H9 (cell line): ENCODE results near the gene SRA1. TPM values are rescaled to one million over a fixed set of nuclear protein-coding genes. Genes with fewer than 3 reads are reported as not detected.

ENCODE experiments used
- DNase-seq: peaks from one replicate; pipeline ENCODE4 v3.0.0-alpha.2; 2017
- H2AFZ ChIP-seq: one replicate; pipeline ENCODE4 v1.6.1; 2013; ENCODE audit warnings: mild to moderate bottlenecking, low read length, control low read depth, moderate library complexity
- H2AK5ac ChIP-seq: 2 replicates; pipeline ENCODE4 v1.6.1; 2013; ENCODE audit warnings: low read length, control low read depth, mixed read lengths; ENCODE audit not compliant: insufficient read length
- H2BK120ac ChIP-seq: one replicate; pipeline ENCODE4 v1.6.1; 2013; ENCODE audit warnings: low read depth, mild to moderate bottlenecking, low read length, control low read depth, inconsistent platforms; ENCODE audit not compliant: poor library complexity, severe bottlenecking
- H2BK12ac ChIP-seq: 2 replicates; pipeline ENCODE4 v1.6.1; 2013; ENCODE audit warnings: low read length, control low read depth, mixed read lengths, low read depth; ENCODE audit not compliant: insufficient read length
- H2BK15ac ChIP-seq: 2 replicates; pipeline ENCODE4 v1.6.1; 2013; ENCODE audit warnings: low read depth, low read length, control low read depth
- H2BK20ac ChIP-seq: one replicate; pipeline ENCODE4 v1.6.1; 2013; ENCODE audit warnings: low read depth, mild to moderate bottlenecking, low read length, control low read depth, inconsistent platforms; ENCODE audit not compliant: poor library complexity, severe bottlenecking
- H2BK5ac ChIP-seq: 2 replicates; pipeline ENCODE4 v1.6.1; 2013; ENCODE audit warnings: low read length, control low read depth, mixed read lengths; ENCODE audit not compliant: insufficient read length
- H3K14ac ChIP-seq: 2 replicates; pipeline ENCODE4 v1.6.1; 2013; ENCODE audit warnings: low read length, control low read depth; ENCODE audit not compliant: insufficient read depth
- H3K18ac ChIP-seq: 2 replicates; pipeline ENCODE4 v1.6.1; 2013; ENCODE audit warnings: low read depth, mild to moderate bottlenecking, mixed read lengths, low read length, control low read depth; ENCODE audit not compliant: insufficient read length
- H3K23ac ChIP-seq: 2 replicates; pipeline ENCODE4 v1.6.1; 2013; ENCODE audit warnings: low read length, control low read depth, mixed read lengths, low read depth; ENCODE audit not compliant: insufficient read length
- H3K23me2 ChIP-seq: 2 replicates; pipeline ENCODE4 v1.6.1; 2013; ENCODE audit warnings: low read depth, mild to moderate bottlenecking, mixed read lengths, low read length, control low read depth; ENCODE audit not compliant: insufficient read length, poor library complexity, severe bottlenecking
- H3K27ac ChIP-seq: 2 replicates; pipeline ENCODE4 v1.5.1; 2013; ENCODE audit warnings: low read length, control low read depth, mixed read lengths, low read depth; ENCODE audit not compliant: insufficient read length
- H3K27me3 ChIP-seq: 2 replicates; pipeline ENCODE4 v1.6.1; 2013; ENCODE audit warnings: low read length, control low read depth, inconsistent platforms; ENCODE audit not compliant: insufficient read depth
- H3K4ac ChIP-seq: 2 replicates; pipeline ENCODE4 v1.6.1; 2013; ENCODE audit warnings: low read depth, mild to moderate bottlenecking, control low read depth, inconsistent platforms, low read length, moderate library complexity
- H3K4me1 ChIP-seq: 2 replicates; pipeline ENCODE4 v1.6.1; 2013; ENCODE audit warnings: low read length, control low read depth, inconsistent platforms; ENCODE audit not compliant: insufficient read depth
- H3K4me2 ChIP-seq: 2 replicates; pipeline ENCODE4 v1.6.1; 2013; ENCODE audit warnings: low read length, control low read depth, mixed read lengths; ENCODE audit not compliant: insufficient read length, insufficient read depth
- H3K56ac ChIP-seq: 2 replicates; pipeline ENCODE4 v1.6.1; 2013; ENCODE audit warnings: low read depth, mild to moderate bottlenecking, mixed read lengths, low read length, control low read depth; ENCODE audit not compliant: insufficient read length
- H3K79me1 ChIP-seq: 2 replicates; pipeline ENCODE4 v1.6.1; 2013; ENCODE audit warnings: low read depth, mild to moderate bottlenecking, moderate library complexity, low read length, control low read depth, inconsistent platforms; ENCODE audit not compliant: insufficient read depth, poor library complexity, severe bottlenecking
- H3K79me2 ChIP-seq: 2 replicates; pipeline ENCODE4 v1.6.1; 2013; ENCODE audit warnings: low read length, control low read depth, inconsistent platforms; ENCODE audit not compliant: insufficient read depth
- H3K9ac ChIP-seq: 2 replicates; pipeline ENCODE4 v1.6.1; 2013; ENCODE audit warnings: low read length, control low read depth, mixed read lengths; ENCODE audit not compliant: insufficient read length; ENCODE audit errors: extremely low read depth
- H3K9me3 ChIP-seq: one replicate; pipeline ENCODE4 v1.6.1; 2013; ENCODE audit warnings: low read depth, low read length, inconsistent platforms; ENCODE audit not compliant: control insufficient read depth
- H3T11ph ChIP-seq: one replicate; pipeline ENCODE4 v1.6.1; 2013; ENCODE audit warnings: mild to moderate bottlenecking, low read length, control low read depth, inconsistent platforms
- H4K20me1 ChIP-seq: one replicate; pipeline ENCODE4 v1.6.1; 2013; ENCODE audit not compliant: control insufficient read depth, insufficient read length, insufficient read depth
- H4K5ac ChIP-seq: 2 replicates; pipeline ENCODE4 v1.6.1; 2013; ENCODE audit warnings: low read depth, mild to moderate bottlenecking, mixed read lengths, low read length, control low read depth; ENCODE audit not compliant: insufficient read length
- H4K8ac ChIP-seq: replicated peaks from 2 replicates; pipeline ENCODE4 v1.6.1; 2013; ENCODE audit warnings: low read length, control low read depth, mixed read lengths, low read depth; ENCODE audit not compliant: insufficient read length
- H4K91ac ChIP-seq: 2 replicates; pipeline ENCODE4 v1.6.1; 2013; ENCODE audit warnings: low read depth, mild to moderate bottlenecking, moderate library complexity, mixed read lengths, low read length, control low read depth; ENCODE audit not compliant: insufficient read length
- H3K27ac Mint-ChIP-seq, 3 experiments: 2 replicates in 2 of 3; 3 replicates in 1 of 3; pipeline ENCODE4 v1.8.0; 2020 to 2021; ENCODE audit warnings: mixed read lengths in 3 of 3, mild to moderate bottlenecking in 1 of 3, moderate library complexity in 1 of 3
- H3K27me3 Mint-ChIP-seq: 2 replicates; pipeline ENCODE4 v1.8.0; 2021; ENCODE audit warnings: low read depth, mild to moderate bottlenecking, moderate library complexity, mixed read lengths
- H3K36me3 Mint-ChIP-seq, 3 experiments: 2 replicates in 2 of 3; 3 replicates in 1 of 3; pipeline ENCODE4 v1.8.0; 2020 to 2021; ENCODE audit warnings: low read depth in 3 of 3, mixed read lengths in 3 of 3; ENCODE audit not compliant: insufficient read depth in 1 of 3
- H3K4me1 Mint-ChIP-seq, 2 experiments: 2 replicates each; pipeline ENCODE4 v1.8.0; 2020; ENCODE audit warnings: mixed read lengths in 2 of 2
- H3K4me3 Mint-ChIP-seq, 2 experiments: 2 replicates in 1 of 2; 3 replicates in 1 of 2; pipeline ENCODE4 v1.8.0; 2020 to 2021; ENCODE audit warnings: mild to moderate bottlenecking in 2 of 2, mixed read lengths in 2 of 2, moderate library complexity in 1 of 2
- H3K9me3 Mint-ChIP-seq, 2 experiments: 2 replicates in 1 of 2; 3 replicates in 1 of 2; pipeline ENCODE4 v1.8.0; 2020; ENCODE audit warnings: mild to moderate bottlenecking in 2 of 2, mixed read lengths in 2 of 2, moderate library complexity in 1 of 2
- WGBS: extraction: QIAGEN DNeasy Blood & Tissue Kit; methylation state at CpG from one replicate; pipeline ENCODE4 v1.1.7; 2013; ENCODE audit warnings: missing lambda C conversion rate, low lambda C conversion rate, mixed read lengths; ENCODE audit not compliant: insufficient read length; ENCODE audit errors: extremely low coverage; 5-methylcytosine and 5-hydroxymethylcytosine counted together
- total RNA-seq: library from RNA; stranded (reverse); gene quantifications from 2 replicates; pipeline ENCODE4 v1.2.1, GENCODE V29; 2021
- TF ChIP-seq, protein P1 (sequence below): fragments of 200-600 bp; sonication (generic); conservative IDR thresholded peaks from 3 replicates; pipeline ENCODE4 v1.8.0; 2021; ENCODE audit warnings: antibody characterized with exemption, mild to moderate bottlenecking

SRA1 gene
- total RNA-seq, 1 experiment from 2014 or later: 49.3 TPM

DNA sequence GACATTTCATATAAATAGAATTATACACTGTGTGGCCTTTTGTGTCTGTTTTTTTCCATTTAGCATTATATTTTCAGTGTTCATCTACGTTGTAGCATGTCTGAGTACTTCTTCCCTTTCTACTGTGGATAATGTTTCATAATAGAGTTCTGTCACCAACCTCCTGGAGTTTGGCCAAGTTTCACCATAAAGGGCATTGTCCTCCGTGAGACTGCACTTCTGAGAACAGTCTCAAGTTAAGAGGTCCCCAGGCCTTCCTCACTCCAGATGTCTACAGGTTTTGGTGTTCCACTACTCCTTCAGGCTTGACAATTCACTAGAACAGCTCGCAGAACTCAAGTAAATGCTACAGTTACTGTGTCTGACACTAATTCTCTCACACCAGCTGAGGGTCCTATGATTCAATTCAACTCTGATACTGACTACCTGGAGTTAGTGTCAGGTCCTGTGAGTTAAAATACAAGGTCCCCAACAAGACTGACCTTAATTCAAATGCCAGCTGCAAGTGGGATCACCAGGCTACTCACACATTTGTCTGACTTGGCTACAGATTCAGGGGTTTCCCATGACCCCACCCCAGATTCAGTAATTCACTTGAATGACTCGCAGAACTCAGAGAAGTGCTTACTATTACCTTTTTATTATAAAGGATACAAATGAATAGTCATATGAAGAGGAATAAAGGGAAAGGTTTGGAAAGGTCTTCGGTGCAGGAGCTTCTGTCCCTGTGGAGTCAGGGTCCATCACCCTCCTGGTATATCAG, 38.4 kb upstream of the SRA1 start:
- no peak overlapping the region for H3K14ac ChIP-seq
- H3K23ac ChIP-seq: no peak overlapping the region
- DNase-seq: no peak
- H3K4me3 Mint-ChIP-seq: no peak overlapping the region
- H2BK120ac ChIP-seq: no peak overlapping the region
- H3K18ac ChIP-seq: no peak overlapping the region
- no peak overlapping the region for H3K56ac ChIP-seq
- H3K23me2 ChIP-seq: no peaks in the 10 kb centered on the region
- no peaks in the 10 kb centered on the region for H3K79me2 ChIP-seq
- H2AK5ac ChIP-seq: no peak overlapping the region
- no peak overlapping the region for H3K9ac ChIP-seq
- no peak overlapping the region for H3K4ac ChIP-seq
- no peaks in the 10 kb centered on the region; a peak in 1 of 5 replicates for H3K9me3 Mint-ChIP-seq
- H4K5ac ChIP-seq: no peak overlapping the region
- no peaks in the 10 kb centered on the region for H3K27me3 ChIP-seq
- no peak overlapping the region for H2BK5ac ChIP-seq
- peaks cover 9% of the 10 kb centered on the region for H3K27me3 Mint-ChIP-seq
- no peaks in the 10 kb centered on the region for H3K36me3 Mint-ChIP-seq
- H2BK12ac ChIP-seq: no peak overlapping the region
- H4K91ac ChIP-seq: no peak overlapping the region
- H3T11ph ChIP-seq: no peak overlapping the region
- no peaks in the 10 kb centered on the region for H3K79me1 ChIP-seq
- no peak overlapping the region for H2AFZ ChIP-seq
- H4K20me1 ChIP-seq: no peaks in the 10 kb centered on the region
- H3K4me1 Mint-ChIP-seq: peaks cover 5 to 6% of the 10 kb centered on the region in 2 experiments
- H3K27ac ChIP-seq: no peak overlapping the region
- H3K4me1 ChIP-seq: no peaks in the 10 kb centered on the region
- no peak overlapping the region for H4K8ac ChIP-seq
- no peak overlapping the region for H3K4me2 ChIP-seq
- no peaks in the 10 kb centered on the region for H3K9me3 ChIP-seq
- H2BK15ac ChIP-seq: no peak overlapping the region
- no CpG with 5 or more reads among the region's 5 CpGs for WGBS
- TF ChIP-seq, protein P1, sequence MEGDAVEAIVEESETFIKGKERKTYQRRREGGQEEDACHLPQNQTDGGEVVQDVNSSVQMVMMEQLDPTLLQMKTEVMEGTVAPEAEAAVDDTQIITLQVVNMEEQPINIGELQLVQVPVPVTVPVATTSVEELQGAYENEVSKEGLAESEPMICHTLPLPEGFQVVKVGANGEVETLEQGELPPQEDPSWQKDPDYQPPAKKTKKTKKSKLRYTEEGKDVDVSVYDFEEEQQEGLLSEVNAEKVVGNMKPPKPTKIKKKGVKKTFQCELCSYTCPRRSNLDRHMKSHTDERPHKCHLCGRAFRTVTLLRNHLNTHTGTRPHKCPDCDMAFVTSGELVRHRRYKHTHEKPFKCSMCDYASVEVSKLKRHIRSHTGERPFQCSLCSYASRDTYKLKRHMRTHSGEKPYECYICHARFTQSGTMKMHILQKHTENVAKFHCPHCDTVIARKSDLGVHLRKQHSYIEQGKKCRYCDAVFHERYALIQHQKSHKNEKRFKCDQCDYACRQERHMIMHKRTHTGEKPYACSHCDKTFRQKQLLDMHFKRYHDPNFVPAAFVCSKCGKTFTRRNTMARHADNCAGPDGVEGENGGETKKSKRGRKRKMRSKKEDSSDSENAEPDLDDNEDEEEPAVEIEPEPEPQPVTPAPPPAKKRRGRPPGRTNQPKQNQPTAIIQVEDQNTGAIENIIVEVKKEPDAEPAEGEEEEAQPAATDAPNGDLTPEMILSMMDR: no peak
- H2BK20ac ChIP-seq: no peak overlapping the region
- H3K27ac Mint-ChIP-seq: no peak overlapping the region
